Neuronal stem cell (in vitro differentiated cells): Measurements from ENCODE around the gene TRIP13.
"Not testable (repeated sequence)": the region's sequence is repeated elsewhere in the genome, so short reads cannot be mapped to it uniquely, and the experiment has no call there.

Experiments used
- DNase-seq: peaks from one replicate; pipeline ENCODE4 v3.0.0-alpha.2; 2013; ENCODE audit warnings: low spot score
- H2AFZ ChIP-seq: one replicate; pipeline ENCODE4 v1.6.1; 2013; ENCODE audit warnings: mild to moderate bottlenecking, low read length, inconsistent platforms
- H2AK5ac ChIP-seq: 2 replicates; pipeline ENCODE4 v1.6.1; 2013; ENCODE audit warnings: low read depth, mild to moderate bottlenecking, inconsistent platforms, low read length, moderate library complexity, mixed read lengths
- H2BK120ac ChIP-seq: 2 replicates; pipeline ENCODE4 v1.6.1; 2013; ENCODE audit warnings: low read depth, mild to moderate bottlenecking, inconsistent platforms, low read length, moderate library complexity, mixed read lengths
- H2BK12ac ChIP-seq: one replicate; pipeline ENCODE4 v1.6.1; 2013; ENCODE audit warnings: low read length, inconsistent platforms
- H2BK15ac ChIP-seq: 2 replicates; pipeline ENCODE4 v1.6.1; 2013; ENCODE audit warnings: mild to moderate bottlenecking, low read length, inconsistent platforms, mixed read lengths
- H2BK5ac ChIP-seq: one replicate; pipeline ENCODE4 v1.6.1; 2013; ENCODE audit warnings: inconsistent platforms, mild to moderate bottlenecking, low read length, moderate library complexity
- H3K14ac ChIP-seq: one replicate; pipeline ENCODE4 v1.6.1; 2013; ENCODE audit warnings: low read length, inconsistent platforms
- H3K18ac ChIP-seq: 2 replicates; pipeline ENCODE4 v1.6.1; 2013; ENCODE audit warnings: low read length, inconsistent platforms
- H3K23ac ChIP-seq: 2 replicates; pipeline ENCODE4 v1.6.1; 2013; ENCODE audit warnings: low read depth, mild to moderate bottlenecking, mixed read lengths, low read length, inconsistent platforms; ENCODE audit not compliant: poor library complexity
- H3K27ac ChIP-seq: replicated peaks from 3 replicates; pipeline ENCODE4 v1.5.1; 2013; ENCODE audit warnings: low read length, inconsistent platforms
- H3K27me3 ChIP-seq, 3 experiments: 2 replicates each; pipeline ENCODE4 v1.6.1; 2013; ENCODE audit warnings: low read length in 3 of 3, mild to moderate bottlenecking in 2 of 3, inconsistent platforms in 1 of 3, low read depth in 1 of 3, mixed read lengths in 1 of 3, moderate library complexity in 1 of 3; ENCODE audit not compliant: control insufficient read depth in 3 of 3, insufficient read depth in 3 of 3
- H3K36me3 ChIP-seq, 2 donors: replicated peaks in 1 of 2; 2 replicates each; pipeline ENCODE4 v1.6.1; 2013; ENCODE audit warnings: low read length in 2 of 2; ENCODE audit not compliant: control insufficient read depth in 2 of 2, insufficient read depth in 2 of 2
- H3K4ac ChIP-seq: 2 replicates; pipeline ENCODE4 v1.6.1; 2013; ENCODE audit warnings: inconsistent platforms, mild to moderate bottlenecking, low read length, moderate library complexity
- H3K4me1 ChIP-seq, 2 donors: 1 replicate in 1 of 2; 2 replicates in 1 of 2; pipeline ENCODE4 v1.6.1; 2013; ENCODE audit warnings: low read length in 2 of 2, low read depth in 1 of 2; ENCODE audit not compliant: control insufficient read depth in 2 of 2, insufficient read depth in 1 of 2
- H3K4me2 ChIP-seq: one replicate; pipeline ENCODE4 v1.6.1; 2013; ENCODE audit warnings: mild to moderate bottlenecking, low read length, inconsistent platforms; ENCODE audit not compliant: insufficient read depth, poor library complexity, severe bottlenecking
- H3K4me3 ChIP-seq, 2 donors: 2 replicates each; pipeline ENCODE4 v1.5.1; 2013; ENCODE audit warnings: low read length in 2 of 2, mild to moderate bottlenecking in 2 of 2, inconsistent platforms in 1 of 2, moderate library complexity in 1 of 2
- H3K79me1 ChIP-seq: one replicate; pipeline ENCODE4 v1.6.1; 2013; ENCODE audit warnings: low read depth, mild to moderate bottlenecking, inconsistent platforms, low read length, moderate library complexity
- H3K9ac ChIP-seq: one replicate; pipeline ENCODE4 v1.6.1; 2013; ENCODE audit warnings: mild to moderate bottlenecking, low read depth, low read length, inconsistent platforms; ENCODE audit not compliant: poor library complexity
- H3K9me3 ChIP-seq, 2 donors: replicated peaks in 1 of 2; 2 replicates each; pipeline versions ENCODE3 to v1.6.1; 2013; ENCODE audit warnings: low read length in 2 of 2, mild to moderate bottlenecking in 2 of 2, inconsistent platforms in 1 of 2, low read depth in 1 of 2, mixed read lengths in 1 of 2, moderate library complexity in 1 of 2; ENCODE audit not compliant: control insufficient read depth in 2 of 2, insufficient read depth in 1 of 2
- H4K8ac ChIP-seq: one replicate; pipeline ENCODE4 v1.6.1; 2013; ENCODE audit warnings: low read depth, mild to moderate bottlenecking, inconsistent platforms, low read length, moderate library complexity
- H4K91ac ChIP-seq: one replicate; pipeline ENCODE4 v1.6.1; 2013; ENCODE audit warnings: low read length, low read depth, mild to moderate bottlenecking, inconsistent platforms; ENCODE audit not compliant: poor library complexity
- WGBS, 2 donors: extraction: QIAGEN DNeasy Blood & Tissue Kit; methylation state at CpG; one replicate each; pipeline ENCODE4 v1.1.7; 2013; ENCODE audit warnings: missing lambda C conversion rate in 2 of 2, mixed read lengths in 1 of 2; ENCODE audit not compliant: insufficient read length in 2 of 2, insufficient replicate concordance in 1 of 2; ENCODE audit errors: extremely low coverage in 2 of 2; 5-methylcytosine and 5-hydroxymethylcytosine counted together

The TRIP13 gene

GRCh38 chr5:845031-845675 lies 47.5 kb upstream of the TRIP13 start:
- H3K23ac ChIP-seq: peak overlapping the region; percentile 65
- peaks cover 3 to 10% of the 10 kb centered on the region in 2 donors for H3K36me3 ChIP-seq
- WGBS, 2 donors: no CpG with 5 or more reads among the region's 21 CpGs
- H3K18ac ChIP-seq: peak overlapping the region; percentile 97
- not testable (repeated sequence) for H2BK120ac ChIP-seq, H3K9me3 ChIP-seq, H2AFZ ChIP-seq, H3K4ac ChIP-seq, H3K79me1 ChIP-seq, H3K27me3 ChIP-seq, H3K14ac ChIP-seq, DNase-seq
- peaks cover 13 to 19% of the 10 kb centered on the region in 2 donors for H3K4me1 ChIP-seq
- peak overlapping the region; percentile 43 for H4K8ac ChIP-seq
- H3K27ac ChIP-seq: peak overlapping the region; percentile 74
- H4K91ac ChIP-seq: peak overlapping the region; percentile 3
- H3K9ac ChIP-seq: peak overlapping the region; percentile 9
- H3K4me2 ChIP-seq: peak overlapping the region; percentile 25
- peak overlapping the region; percentile 94 for H2AK5ac ChIP-seq
- peak overlapping the region; percentile 35 for H2BK5ac ChIP-seq
- peak overlapping the region; percentile 16 for H2BK12ac ChIP-seq
- peak overlapping the region; percentile 97 for H2BK15ac ChIP-seq
- peak overlapping the region in 1 of 2 donors; percentile 10 for H3K4me3 ChIP-seq

- H3K27ac ChIP-seq, H3K4me2 ChIP-seq, H2BK12ac ChIP-seq, H3K27me3 ChIP-seq, H4K8ac ChIP-seq, H3K79me1 ChIP-seq, H3K36me3 ChIP-seq, H3K18ac ChIP-seq, H3K4me3 ChIP-seq, H3K9me3 ChIP-seq, H2BK5ac ChIP-seq, H2BK15ac ChIP-seq, H3K4ac ChIP-seq, H2AFZ ChIP-seq, H2AK5ac ChIP-seq, H2BK120ac ChIP-seq, DNase-seq: not testable (repeated sequence)
- peaks cover 21 to 26% of the 10 kb centered on the region in 2 donors for H3K4me1 ChIP-seq
- H3K23ac ChIP-seq: peak overlapping the region; percentile 89
- peak overlapping the region; percentile 28 for H4K91ac ChIP-seq
- WGBS, 2 donors: no CpG with 5 or more reads among the region's 35 CpGs
- peak overlapping the region; percentile 21 for H3K14ac ChIP-seq
- peak overlapping the region; percentile 60 for H3K9ac ChIP-seq
These were observed 46.7 kb upstream of the TRIP13 start for GRCh38 chr5:845676-846601.

- H2BK15ac ChIP-seq: peak overlapping the region; percentile 2
- DNase-seq, H3K27ac ChIP-seq, H2AFZ ChIP-seq, H2BK120ac ChIP-seq, H2BK5ac ChIP-seq, H3K79me1 ChIP-seq, H3K36me3 ChIP-seq, H3K4me3 ChIP-seq, H3K4me2 ChIP-seq, H4K8ac ChIP-seq, H3K4ac ChIP-seq, H3K27me3 ChIP-seq, H3K9me3 ChIP-seq: not testable (repeated sequence)
- H4K91ac ChIP-seq: peak overlapping the region; percentile 28
- no CpG with 5 or more reads among the region's 18 CpGs for WGBS, 2 donors
- peak overlapping the region; percentile 60 for H3K9ac ChIP-seq
- H2BK12ac ChIP-seq: peak overlapping the region; percentile 82
- peak overlapping the region; percentile 89 for H3K23ac ChIP-seq
- H3K14ac ChIP-seq: peak overlapping the region; percentile 21
- peak overlapping the region; percentile 3 for H3K18ac ChIP-seq
- H3K4me1 ChIP-seq: peaks cover 23 to 28% of the 10 kb centered on the region in 2 donors
- H2AK5ac ChIP-seq: peak overlapping the region; percentile 99
These were observed 46.0 kb upstream of the TRIP13 start for GRCh38 chr5:846602-847091.

GRCh38 chr5:847212-847611 lies 45.5 kb upstream of the TRIP13 start:
- not testable (repeated sequence) for H2BK15ac ChIP-seq, H3K4me2 ChIP-seq, DNase-seq, H2BK12ac ChIP-seq, H3K9ac ChIP-seq, H3K36me3 ChIP-seq, H4K8ac ChIP-seq, H3K27me3 ChIP-seq, H2BK5ac ChIP-seq, H3K23ac ChIP-seq, H3K79me1 ChIP-seq, H3K27ac ChIP-seq, H3K18ac ChIP-seq, H3K9me3 ChIP-seq, H2AFZ ChIP-seq, H2AK5ac ChIP-seq, H4K91ac ChIP-seq, H3K4ac ChIP-seq, H2BK120ac ChIP-seq, H3K14ac ChIP-seq, H3K4me3 ChIP-seq
- no CpG with 5 or more reads among the region's 18 CpGs for WGBS, 2 donors
- H3K4me1 ChIP-seq: peaks cover 23 to 28% of the 10 kb centered on the region in 2 donors
